ENCODE results near the gene PSTPIP2. TPM values are rescaled to one million over a fixed set of nuclear protein-coding genes. Genes with fewer than 3 reads are reported as not detected.
"Not testable (repeated sequence)": the region's sequence is repeated elsewhere in the genome, so short reads cannot be mapped to it uniquely, and the experiment has no call there.

Gene PSTPIP2
- total and polyA plus RNA-seq, 2 experiments from 2014 or later: 3.8 to 6.4 TPM

DNA sequence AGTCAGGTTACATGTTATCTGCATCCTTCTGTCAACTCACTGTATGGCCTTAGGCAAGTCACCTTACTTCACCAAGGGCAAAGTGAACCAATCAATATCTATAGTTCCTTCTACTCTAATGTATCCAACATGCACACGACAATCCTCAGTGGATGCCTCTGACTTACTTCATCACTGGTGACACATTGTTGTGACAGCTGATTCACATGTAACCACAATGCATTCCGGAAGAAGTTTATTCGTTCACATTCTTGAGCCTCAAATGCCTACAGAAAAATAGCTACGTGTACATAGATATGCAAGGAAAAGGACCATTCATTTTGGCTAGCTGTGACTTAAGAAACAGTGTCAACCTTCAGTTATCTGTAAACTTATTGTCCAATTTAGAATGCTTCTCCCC is 78.6 kb downstream of the PSTPIP2 start:
- in situ Hi-C loops (cut with MboI): no loop called here

DNA sequence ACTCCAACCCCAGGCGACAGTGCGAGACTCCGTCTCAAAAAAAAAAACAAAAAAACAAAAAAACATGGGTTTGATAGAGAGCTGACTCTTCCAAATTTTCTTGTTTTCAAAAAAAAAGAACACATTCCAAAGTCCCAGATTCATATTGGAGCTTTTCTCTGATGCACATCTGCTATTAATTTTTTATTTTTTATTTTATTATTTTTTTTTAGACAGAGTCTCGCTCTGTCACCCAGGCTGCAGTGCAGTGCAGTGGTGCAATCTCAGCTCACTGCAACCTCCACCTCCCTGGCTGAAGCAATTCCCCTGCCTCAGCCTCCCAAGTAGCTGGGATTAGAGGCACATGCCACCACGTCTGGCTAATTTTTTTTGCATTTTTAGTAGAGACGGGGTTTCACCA is 79.5 kb downstream of the PSTPIP2 start:
- H3K4me3 ChIP-seq; in situ Hi-C loops (cut with MboI); H2AFZ ChIP-seq; H3K36me3 ChIP-seq (ENCODE audit: low read depth); H3K9me2 ChIP-seq (ENCODE audit: insufficient read depth); H3K4me2 ChIP-seq (ENCODE audit: unreplicated experiment); H3K9ac ChIP-seq; H4K20me1 ChIP-seq (ENCODE audit: insufficient read depth); H3K27me3 ChIP-seq (replicated peaks; ENCODE audit: insufficient read depth); H3K9me3 ChIP-seq (ENCODE audit: low read depth); H3K79me2 ChIP-seq (ENCODE audit: insufficient read depth): not testable (repeated sequence)
- DNase-seq: peak; percentile 58
- Histone ChIP-seq H3K4me1 (ENCODE audit: insufficient read depth) (peaks cover 27% of the 10 kb centered on the region), H3K27ac (peak overlapping the region; percentile 56), H3F3A (ENCODE audit: insufficient read depth) (peaks cover 15% of the 10 kb centered on the region)
- 26 to 34% methylated on average over 6 of the region's 6 CpGs for WGBS, 2 experiments (ENCODE audit: low coverage in 1 of 2, low lambda C conversion rate in 2 of 2, missing lambda C conversion rate in 2 of 2)

More for the DNA sequence above, 78.6 kb downstream of the PSTPIP2 start:
- WGBS, 2 experiments (ENCODE audit: low coverage in 1 of 2, low lambda C conversion rate in 2 of 2, missing lambda C conversion rate in 2 of 2): 1 to 3% methylated on average over 4 of the region's 4 CpGs
- Histone ChIP-seq H3K4me2 (ENCODE audit: unreplicated experiment) (peak overlapping the region; percentile 36), H3K9ac (peak overlapping the region; percentile 8; the same call in 1 of the 2 replicates), H3K27me3 (replicated peaks; ENCODE audit: insufficient read depth) (no peaks in the 10 kb centered on the region), H3K27ac (peak overlapping the region; percentile 56), H4K20me1 (ENCODE audit: insufficient read depth) (no peaks in the 10 kb centered on the region), H3K79me2 (ENCODE audit: insufficient read depth) (no peaks in the 10 kb centered on the region), H3K9me3 (ENCODE audit: low read depth) (no peaks in the 10 kb centered on the region), H2AFZ (no peak overlapping the region), H3K9me2 (ENCODE audit: insufficient read depth) (no peaks in the 10 kb centered on the region), H3K36me3 (ENCODE audit: low read depth) (no peaks in the 10 kb centered on the region), H3K4me3 (0 out of 2 replicates have a peak overlapping the region, but pooled peaks have one; percentile 1), H3K4me1 (ENCODE audit: insufficient read depth) (peaks cover 27% of the 10 kb centered on the region), H3F3A (ENCODE audit: insufficient read depth) (peaks cover 15% of the 10 kb centered on the region)
- TF ChIP-seq EZH2 (IDR thresholded peaks at IDR 0.05; ENCODE audit: insufficient read depth, poor library complexity, severe bottlenecking): no peak
- TF ChIP-seq EZH2phosphoT487 (IDR thresholded peaks at IDR 0.05; ENCODE audit: insufficient read depth, low read depth): no peak
- peak; percentile 85 for DNase-seq

DNA sequence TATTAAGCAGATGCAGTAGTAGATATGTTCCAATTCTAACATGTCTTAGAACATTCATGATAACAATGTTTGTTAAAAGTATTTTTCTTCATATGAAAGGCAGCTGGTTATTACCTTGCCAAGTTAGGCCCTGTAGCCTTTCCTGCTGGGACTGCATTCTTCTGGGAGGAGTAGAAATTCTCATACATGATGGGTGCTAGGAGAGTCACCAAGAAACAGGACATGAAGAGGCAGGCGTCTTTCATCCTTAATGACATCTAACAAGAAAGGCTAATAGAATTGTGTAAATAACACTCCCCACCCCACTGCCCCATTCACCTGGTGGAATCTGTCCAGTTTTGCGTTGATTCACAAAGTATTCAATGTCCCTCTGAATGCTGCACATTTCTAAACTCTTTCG is 80.3 kb downstream of the PSTPIP2 start:
- Histone ChIP-seq H3K27me3 (replicated peaks; ENCODE audit: insufficient read depth) (no peaks in the 10 kb centered on the region), H4K20me1 (ENCODE audit: insufficient read depth) (no peaks in the 10 kb centered on the region), H3K4me2 (ENCODE audit: unreplicated experiment) (no peak overlapping the region), H3K9me3 (ENCODE audit: low read depth) (no peaks in the 10 kb centered on the region), H3K27ac (no peak overlapping the region), H3K36me3 (ENCODE audit: low read depth) (no peaks in the 10 kb centered on the region), H3K4me3 (no peak overlapping the region), H3K9ac (no peak overlapping the region), H3K4me1 (ENCODE audit: insufficient read depth) (peaks cover 27% of the 10 kb centered on the region), H3K79me2 (ENCODE audit: insufficient read depth) (no peaks in the 10 kb centered on the region), H3F3A (ENCODE audit: insufficient read depth) (peaks cover 15% of the 10 kb centered on the region), H2AFZ (no peak overlapping the region), H3K9me2 (ENCODE audit: insufficient read depth) (no peaks in the 10 kb centered on the region)
- DNase-seq: no peak
- in situ Hi-C loops (cut with MboI): no loop called here
- WGBS, 2 experiments (ENCODE audit: low coverage in 1 of 2, low lambda C conversion rate in 2 of 2, missing lambda C conversion rate in 2 of 2): 96 to 97% methylated on average over 3 of the region's 3 CpGs
- no peak for TF ChIP-seq EZH2 (IDR thresholded peaks at IDR 0.05; ENCODE audit: insufficient read depth, poor library complexity, severe bottlenecking)
- TF ChIP-seq EZH2phosphoT487 (IDR thresholded peaks at IDR 0.05; ENCODE audit: insufficient read depth, low read depth): no peak

- in situ Hi-C loops (cut with MboI): no loop called here
- Histone ChIP-seq H3K27ac (no peak overlapping the region), H3K4me1 (ENCODE audit: insufficient read depth) (no peaks in the 10 kb centered on the region), H3K4me2 (ENCODE audit: unreplicated experiment) (no peak overlapping the region), H3K79me2 (ENCODE audit: insufficient read depth) (no peaks in the 10 kb centered on the region), H3K9me2 (ENCODE audit: insufficient read depth) (no peaks in the 10 kb centered on the region), H2AFZ (no peak overlapping the region), H3K27me3 (replicated peaks; ENCODE audit: insufficient read depth) (no peaks in the 10 kb centered on the region), H4K20me1 (ENCODE audit: insufficient read depth) (no peaks in the 10 kb centered on the region), H3F3A (ENCODE audit: insufficient read depth) (no peaks in the 10 kb centered on the region), H3K36me3 (ENCODE audit: low read depth) (no peaks in the 10 kb centered on the region), H3K9me3 (ENCODE audit: low read depth) (no peaks in the 10 kb centered on the region), H3K4me3 (no peak overlapping the region), H3K9ac (no peak overlapping the region)
- TF ChIP-seq EZH2 (IDR thresholded peaks at IDR 0.05; ENCODE audit: insufficient read depth, poor library complexity, severe bottlenecking) (no peak), EZH2phosphoT487 (IDR thresholded peaks at IDR 0.05; ENCODE audit: insufficient read depth, low read depth) (no peak)
- no peak for DNase-seq
- 94 to 95% methylated on average over 4 of the region's 4 CpGs for WGBS, 2 experiments (ENCODE audit: low coverage in 1 of 2, low lambda C conversion rate in 2 of 2, missing lambda C conversion rate in 2 of 2)
Observed at GRCh38 chr18:45984546-45985235, 87.4 kb downstream of the PSTPIP2 start.
